Measurements from ENCODE around the gene TMEM185B.

DNA sequence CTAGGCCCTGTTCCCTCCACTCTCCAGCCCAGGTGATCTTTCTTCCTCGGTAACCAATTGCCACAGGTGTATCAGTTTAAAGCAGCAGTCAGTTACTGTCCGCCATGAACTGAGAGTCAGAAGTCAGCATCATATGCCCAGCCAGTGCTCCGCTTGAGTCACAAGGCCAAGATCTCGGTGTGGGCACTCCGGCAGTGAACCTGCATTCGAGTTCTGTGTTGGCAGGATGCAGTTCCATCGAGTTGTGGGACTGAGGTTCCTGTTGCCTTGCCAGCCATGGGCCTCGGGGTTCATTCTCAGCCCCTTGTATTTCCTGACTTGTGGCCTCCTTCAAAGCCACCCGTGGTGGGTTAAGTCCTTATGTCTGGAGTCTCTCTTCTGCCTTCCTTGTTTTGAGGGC, 3.1 kb upstream of the TMEM185B start:
- TF ChIP-seq SUZ12 (IDR thresholded peaks at IDR 0.05; ENCODE audit: extremely low read depth, insufficient read depth, insufficient read length) (no peak), ZNF274 (IDR thresholded peaks at IDR 0.05; ENCODE audit: low read depth, low read length) (no peak)
